HG03558 (cell line): ENCODE results near the gene GLRX3.

ENCODE experiments used
- ATAC-seq: cut with Tn5 transposase; IDR thresholded peaks from one replicate; pipeline ENCODE4 v1.9.1; 2021; ENCODE audit warnings: moderate number of reproducible peaks; ENCODE audit not compliant: unreplicated experiment; ENCODE audit errors: extremely low read depth

GLRX3 gene

DNA sequence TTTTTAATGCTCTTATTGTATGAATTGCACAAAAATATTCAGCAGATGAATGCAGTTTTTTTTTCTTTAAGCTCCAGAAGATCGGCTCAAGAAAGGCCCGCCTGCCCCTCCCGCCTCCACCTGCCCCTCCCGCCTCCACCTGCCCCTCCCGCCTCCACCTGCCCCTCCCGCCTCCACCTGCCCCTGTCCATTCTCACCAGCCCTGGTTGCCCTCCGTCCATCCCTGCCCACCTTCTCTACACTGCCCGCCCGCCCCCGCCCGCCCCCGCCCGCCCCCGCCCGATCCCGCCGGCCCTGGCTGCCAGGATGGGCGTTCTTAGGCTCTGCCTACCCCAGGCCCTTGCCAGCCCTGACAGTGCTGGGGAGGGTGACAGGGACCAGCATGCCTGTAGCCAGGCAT, 67.4 kb downstream of the GLRX3 start:
- ATAC-seq = no peak

DNA sequence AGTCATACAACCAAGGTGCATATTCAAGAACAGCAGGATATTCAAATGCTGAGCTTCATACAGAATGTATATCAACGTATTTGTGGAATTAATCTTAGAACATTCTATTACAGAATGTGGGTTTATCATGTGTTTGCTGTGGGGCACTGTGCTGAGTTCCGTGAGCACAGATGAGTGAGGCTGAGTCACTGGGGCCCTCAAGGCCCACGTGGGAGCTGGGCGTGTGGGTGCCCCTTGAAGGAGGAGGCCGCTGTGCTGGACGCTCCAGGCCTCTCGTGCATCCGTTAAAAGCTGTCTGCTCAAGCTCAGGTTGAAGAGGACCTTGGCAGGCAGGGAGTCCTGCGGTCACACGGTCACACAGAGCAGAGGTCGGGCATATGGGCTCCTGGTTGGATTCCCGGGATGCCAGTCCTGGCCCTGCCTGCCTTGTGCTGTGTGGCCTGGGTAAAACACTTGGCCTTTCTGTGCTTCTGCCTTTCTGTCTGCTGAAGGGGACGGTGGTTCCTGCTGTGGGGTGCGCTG, 70.1 kb downstream of the GLRX3 start:
- ATAC-seq = no peak

DNA sequence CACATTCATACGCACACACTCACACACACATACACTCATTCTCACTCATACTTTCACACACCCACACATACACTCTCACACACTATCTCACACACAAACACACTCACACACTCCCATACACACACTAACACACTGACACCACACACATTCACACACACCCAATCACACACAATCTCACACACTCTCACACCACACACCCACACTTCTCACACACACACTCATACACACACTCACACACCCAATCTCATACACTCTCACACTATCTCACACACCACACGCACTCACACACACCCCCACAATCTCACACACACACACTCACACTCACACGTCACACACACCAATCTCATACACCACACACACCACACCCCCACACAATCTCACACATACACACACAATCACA, 71.0 kb downstream of the GLRX3 start:
- ATAC-seq = no peak

DNA sequence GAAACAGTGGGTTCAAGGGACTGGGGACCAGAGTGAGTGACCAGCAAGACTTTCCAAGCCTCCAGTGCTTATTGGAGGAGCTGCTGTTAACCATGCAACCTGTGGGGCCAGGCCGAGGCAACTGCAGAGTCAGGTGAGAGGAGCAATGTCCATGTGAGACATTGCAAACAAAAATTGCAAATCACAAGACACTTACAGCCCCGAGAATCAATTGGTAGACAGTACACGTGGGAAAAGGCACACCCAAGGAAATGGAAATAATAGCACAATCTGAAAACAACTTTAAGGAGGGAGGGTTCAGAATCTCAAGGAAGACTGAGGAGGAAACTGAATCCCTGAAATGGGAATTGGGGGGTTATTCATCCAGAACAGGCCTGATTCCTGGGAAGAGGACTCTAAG, 72.6 kb downstream of the GLRX3 start:
- ATAC-seq = no peak

DNA sequence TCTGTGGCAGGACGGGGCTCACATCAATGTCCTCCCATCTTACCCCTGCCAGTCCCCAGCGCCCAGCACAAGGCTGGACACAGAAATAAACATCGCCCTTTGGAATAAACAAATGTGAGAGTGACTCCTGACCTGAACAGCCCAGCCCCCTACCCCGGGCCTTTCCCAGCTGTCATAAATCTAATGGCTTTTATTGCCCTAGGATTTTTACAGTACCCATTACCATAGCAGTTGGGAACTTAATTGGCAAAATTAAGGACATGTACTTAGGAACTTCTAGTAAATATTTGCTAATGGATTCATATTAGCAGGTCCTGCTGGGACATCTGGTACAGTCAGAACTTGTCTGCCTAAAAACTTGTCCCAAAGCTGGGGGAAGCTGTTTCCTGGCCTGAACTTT, 76.6 kb downstream of the GLRX3 start:
- ATAC-seq = no peak

DNA sequence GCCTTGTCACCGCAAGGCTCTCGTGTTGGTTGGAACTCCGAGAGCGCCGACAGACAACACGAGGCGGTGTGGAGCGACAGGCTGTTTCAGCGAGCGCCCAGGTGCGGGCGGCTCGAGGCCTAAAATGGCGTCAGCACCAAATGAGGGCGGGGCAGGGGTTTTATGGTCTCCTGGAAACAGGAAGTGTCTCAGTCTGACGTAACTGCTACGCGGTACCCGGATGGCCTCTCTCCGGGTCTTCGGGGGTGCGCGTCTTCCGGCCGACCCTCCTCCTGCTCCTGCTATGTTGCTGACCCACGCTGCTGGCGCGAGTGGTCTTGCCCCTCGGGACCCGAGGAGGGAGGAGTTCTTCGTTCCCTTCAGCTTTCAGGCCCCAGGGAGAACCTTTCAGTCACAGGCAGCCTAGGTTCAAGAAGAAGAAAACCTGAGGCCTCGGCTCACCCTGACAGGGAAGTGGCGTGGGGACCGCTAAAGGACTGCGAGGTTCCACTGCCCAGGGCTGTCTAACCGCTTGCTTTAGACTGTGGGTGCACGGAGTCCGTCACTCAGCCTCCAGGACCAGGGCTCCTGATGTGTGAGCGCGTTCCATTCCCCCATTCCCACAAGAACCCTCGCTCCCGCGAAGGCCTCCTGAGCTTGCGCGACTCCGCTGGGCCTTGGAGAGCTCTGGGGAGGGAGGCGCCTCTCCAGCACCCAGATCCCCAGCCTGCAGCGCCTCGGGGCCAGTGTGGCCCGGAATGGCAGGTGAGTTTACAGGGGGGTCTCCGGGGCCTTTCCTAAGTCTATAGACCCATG, 77.3 kb downstream of the GLRX3 start:
- no peak for ATAC-seq

DNA sequence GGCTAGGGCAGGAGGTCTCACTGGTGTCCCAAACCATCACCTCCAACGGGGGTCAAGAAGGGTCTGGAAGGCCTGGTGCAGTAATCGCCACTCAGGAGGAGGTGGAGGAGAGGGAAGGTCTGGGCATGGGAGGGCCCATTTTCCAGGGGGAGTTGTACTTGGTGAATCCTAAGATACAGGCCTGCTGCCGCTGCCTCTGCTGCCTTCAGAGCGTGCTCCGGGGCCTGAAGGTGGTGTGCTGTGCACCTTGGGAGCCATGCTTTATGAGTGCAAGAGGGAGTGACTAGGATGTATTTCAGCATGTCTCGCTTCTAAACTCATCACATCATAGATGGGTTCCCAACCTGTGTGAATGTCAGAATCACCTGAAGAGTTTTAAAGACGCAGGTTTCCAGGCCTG, 78.2 kb downstream of the GLRX3 start:
- no peak for ATAC-seq

DNA sequence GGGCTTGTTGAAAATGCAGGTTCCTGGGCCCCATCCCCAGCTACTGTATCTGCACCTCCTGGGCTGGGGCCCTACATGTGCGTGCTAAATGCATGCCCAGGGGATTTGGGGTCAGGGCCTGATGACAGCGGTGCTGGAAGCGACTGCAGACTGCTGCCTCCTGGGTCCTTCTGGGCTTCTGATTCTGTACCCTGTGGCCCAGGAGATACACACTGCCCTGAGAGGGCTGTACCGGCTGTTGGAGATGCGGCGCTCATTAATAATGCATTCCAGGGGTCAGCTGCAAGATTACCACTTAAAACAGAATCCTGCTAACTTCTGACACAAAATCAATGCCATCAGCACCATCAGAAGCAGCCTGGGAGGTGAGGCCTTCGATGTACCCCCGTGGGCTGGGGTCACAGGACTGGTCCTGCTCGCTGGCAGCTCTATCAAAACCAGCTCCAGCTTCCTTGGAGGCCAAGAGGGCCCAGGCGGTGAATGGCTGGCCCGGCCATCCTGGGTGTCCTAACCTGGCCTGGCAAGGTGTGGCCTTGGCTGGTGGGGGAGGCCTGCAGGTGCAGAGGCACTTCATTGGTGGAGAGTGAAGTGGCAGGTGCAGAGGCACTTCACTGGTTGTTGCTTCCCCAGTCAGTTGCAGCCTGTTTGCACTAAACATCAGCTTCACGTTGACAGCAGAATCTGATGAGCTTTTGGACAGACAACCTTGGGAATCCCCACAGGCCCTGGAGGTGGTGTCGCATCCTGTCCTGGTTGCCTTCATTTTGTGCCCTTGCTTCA, 79.2 kb downstream of the GLRX3 start:
- no peak for ATAC-seq

DNA sequence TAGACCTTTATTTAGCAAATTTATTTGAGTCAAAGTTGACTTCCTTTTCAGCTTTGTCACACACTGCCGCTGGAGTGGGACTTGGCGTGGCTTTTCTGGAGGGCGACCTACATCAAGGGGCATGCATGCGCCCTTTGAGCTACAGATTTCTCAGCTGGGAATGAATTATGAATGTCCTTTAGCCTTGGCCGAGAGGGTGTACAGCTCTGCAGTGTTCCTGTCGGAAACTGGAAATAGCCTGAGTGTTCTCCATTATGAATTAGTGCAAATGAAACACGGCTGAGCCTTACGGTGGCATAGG, 79.7 kb downstream of the GLRX3 start:
- no peak for ATAC-seq

DNA sequence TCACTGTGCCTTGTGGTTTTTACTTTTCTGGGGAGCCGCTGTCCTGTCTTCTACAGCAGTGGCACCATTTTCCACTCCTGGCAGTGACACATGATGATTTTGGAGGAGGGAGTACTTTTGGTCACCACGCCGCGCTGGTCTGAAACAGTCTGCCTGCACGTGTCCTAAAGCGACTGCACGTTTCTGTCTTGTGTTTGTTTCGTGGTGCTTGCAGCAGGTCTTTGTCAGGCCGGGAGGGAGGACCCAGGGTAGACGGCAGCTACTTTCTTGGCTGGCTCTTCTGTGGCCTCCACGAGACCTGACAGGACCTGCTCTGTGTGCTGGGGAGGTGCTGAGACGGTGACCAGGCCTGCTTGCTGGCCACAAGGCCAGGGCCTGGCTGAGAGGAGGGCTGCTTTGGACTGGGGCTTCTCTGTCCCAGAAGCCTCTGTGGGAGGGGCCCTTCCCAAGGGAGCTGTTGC, 82.0 kb downstream of the GLRX3 start:
- no peak for ATAC-seq

DNA sequence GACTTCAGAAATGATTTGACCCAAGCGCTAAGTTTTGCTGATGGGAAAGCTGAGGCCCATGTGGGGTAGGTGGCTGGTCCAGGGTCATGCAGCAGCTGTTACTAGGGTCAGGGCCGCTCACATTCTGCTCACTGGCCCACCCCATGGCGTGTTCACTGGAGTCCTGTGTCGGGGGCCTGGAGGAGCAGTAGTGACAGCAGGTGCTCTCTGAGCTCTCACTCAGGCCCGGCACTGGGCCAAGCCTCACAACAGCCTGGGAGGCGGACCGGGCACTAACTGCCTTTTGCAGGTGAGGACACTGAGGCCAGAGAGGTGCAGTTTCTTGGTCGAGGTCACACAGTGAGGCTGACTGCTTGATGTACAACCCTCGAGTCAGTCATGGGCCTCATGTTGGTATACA, 82.7 kb downstream of the GLRX3 start:
- ATAC-seq = no peak

DNA sequence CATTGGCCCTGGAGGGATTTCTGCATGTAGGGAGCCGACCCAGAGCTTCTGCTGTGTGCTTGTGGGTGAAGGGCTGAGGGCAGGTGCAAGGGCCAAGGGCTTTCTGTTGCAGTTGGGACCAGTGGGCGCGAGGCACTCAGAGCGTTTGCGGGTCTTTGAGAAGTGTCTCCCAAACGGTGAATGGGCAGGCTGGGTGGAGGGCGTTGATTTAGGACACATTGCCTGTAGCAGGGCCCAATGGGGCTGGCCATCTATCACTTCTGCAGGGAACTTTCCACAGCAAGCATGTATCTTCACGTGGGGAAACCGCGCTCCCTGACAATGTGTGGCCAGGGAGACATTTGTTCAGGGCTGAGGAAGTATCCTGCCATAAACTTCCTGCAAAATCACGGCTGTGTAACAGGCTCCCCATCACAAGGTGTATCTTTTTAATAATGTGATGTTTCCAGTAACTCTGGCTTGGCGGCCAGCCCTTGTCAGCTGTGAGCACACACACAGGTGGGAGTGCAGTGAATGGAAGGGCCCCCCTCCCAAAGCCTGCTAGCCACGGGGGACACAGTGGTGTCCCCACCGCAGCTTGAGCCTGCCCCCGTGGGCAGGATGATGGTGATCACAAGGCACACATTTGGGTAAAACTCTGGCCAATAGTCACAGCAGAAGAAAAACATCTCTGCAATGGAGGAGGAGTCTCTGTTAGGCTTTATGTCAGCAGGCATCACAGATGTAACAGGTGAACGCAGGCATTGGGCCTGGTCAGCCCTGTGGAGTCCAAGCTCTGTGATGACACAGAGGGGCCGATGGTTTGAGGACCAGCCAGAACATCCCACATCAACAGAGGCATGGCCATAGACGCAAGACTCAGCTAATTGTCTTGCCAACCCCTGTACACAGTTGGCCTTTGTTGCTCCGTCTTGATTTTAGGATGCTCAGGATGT, 84.3 kb downstream of the GLRX3 start:
- ATAC-seq = no peak

DNA sequence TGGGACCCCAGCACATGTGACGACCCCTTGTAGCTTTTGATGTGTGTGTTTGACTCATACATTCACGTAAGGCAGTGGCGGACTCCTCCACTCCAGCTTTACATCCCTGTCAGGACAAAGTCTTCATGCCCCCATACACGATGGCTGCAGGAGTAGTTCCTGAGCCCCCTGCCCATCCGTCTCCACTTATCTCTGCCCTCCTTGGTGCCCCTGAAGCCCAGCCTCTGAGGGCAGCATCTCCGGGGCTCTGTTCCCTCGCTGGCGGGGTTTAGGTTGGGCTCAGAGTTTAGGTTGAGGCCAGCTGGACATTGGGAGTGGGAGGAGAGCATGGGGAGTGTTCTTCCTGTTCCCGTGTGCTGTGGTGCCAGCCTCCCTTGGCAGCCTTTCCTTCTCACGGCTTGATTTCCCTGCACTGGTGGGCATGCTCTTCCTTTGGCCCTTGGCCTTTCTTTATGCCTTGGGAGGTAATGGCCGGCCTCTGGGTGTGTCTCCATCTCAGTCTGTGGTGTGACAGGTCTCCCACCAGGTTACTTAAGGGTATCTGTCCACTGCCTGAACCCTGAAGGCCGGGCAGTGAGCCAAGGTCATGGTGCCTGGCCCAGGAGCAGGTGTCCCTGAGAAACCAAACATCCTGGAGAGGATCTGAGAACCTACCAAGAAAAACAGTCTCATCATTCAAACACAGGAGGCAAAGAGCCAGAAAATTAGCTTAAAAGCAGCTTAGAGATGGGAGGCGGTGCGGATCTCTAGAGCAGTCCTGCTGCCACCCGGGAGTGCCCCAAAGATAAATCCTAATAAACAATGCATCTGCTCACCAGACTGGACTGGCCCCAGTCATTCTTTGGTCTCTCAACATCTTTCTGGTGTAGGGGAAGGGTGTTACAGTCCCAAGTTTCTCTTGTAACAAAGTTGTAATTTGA, 85.5 kb downstream of the GLRX3 start:
- no peak for ATAC-seq

DNA sequence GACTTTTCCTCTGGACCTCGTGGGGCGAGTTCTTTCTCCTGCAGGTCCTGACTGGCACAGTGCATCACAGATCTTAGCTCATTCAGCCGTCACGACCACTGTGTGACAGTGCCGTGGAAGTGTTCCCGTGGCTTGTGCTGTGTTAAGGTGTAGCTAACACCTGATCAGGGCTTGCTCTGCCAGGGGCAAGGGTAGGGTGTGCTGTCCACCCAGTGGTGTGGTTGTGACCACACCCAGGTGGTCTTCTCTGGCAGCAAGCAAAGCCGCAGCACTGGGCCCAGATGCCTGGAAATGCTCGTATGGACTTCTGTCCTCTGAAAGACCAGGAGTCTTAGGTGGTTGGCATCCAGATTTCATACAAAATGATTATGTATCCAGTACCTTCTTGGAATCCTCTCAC, 86.2 kb downstream of the GLRX3 start:
- ATAC-seq = no peak

DNA sequence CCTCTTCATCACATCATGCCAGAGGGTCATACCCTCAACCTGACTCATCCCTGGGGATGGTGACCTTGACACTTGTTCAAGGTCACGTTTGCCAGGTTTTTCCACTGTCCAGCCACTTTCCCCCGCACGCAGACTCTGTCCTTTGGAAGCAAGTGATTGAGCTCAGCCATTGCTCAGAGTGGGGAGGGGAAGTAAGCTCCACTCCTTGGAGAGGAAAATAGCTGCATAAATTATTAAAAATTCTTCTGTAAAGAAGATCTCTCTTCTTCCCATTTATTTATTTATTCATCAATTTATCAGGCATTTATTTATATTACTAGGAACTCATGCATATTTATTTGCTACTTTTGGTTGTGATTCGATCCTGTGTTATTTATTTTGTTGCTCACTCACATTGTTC, 88.0 kb downstream of the GLRX3 start:
- ATAC-seq = no peak

DNA sequence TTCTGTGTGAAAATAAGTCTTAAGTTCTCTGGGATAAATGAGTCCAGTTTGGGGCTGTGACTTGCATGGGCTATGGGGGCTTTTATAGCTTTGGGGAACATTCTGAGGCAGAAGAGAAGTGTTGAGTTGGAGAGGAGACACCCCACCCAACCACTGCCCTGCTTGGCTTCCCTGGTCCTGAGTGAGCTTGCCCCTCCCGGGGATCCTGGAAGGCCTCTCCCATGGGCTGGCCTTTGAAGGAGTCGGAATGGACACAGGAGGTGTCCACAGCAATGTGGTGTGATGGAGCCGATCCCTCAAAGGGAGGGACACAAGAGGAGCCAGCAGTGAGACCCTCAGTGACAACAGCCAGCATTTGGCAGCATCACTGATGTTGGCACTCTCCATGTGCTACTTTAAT, 89.8 kb downstream of the GLRX3 start:
- ATAC-seq = no peak

DNA sequence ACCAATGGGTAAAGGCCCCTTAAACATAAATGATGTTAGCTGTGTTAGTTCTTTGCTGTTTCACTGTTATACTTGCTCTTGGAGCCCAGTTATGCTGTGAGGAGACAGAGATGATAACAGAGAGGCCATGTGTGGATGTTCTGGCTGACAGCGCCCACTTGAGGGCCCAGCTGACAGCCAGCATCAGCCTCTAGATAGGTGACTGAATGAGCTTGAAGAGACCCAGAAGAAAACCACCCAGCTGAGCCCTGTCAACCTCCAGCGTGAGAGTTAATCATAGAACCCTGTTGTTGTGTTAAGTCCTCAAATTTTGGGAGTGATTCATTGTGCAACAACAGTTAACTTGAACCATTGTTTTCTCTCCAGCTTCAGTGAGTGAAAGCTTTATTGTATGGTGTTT, 91.7 kb downstream of the GLRX3 start:
- no peak for ATAC-seq
